ENCODE measurements around the gene KRI1. TPM values are rescaled to one million over a fixed set of nuclear protein-coding genes. Genes with fewer than 3 reads are reported as not detected.

The KRI1 gene
- total RNA-seq, 1 experiment from 2014 or later: 57.4 TPM

DNA sequence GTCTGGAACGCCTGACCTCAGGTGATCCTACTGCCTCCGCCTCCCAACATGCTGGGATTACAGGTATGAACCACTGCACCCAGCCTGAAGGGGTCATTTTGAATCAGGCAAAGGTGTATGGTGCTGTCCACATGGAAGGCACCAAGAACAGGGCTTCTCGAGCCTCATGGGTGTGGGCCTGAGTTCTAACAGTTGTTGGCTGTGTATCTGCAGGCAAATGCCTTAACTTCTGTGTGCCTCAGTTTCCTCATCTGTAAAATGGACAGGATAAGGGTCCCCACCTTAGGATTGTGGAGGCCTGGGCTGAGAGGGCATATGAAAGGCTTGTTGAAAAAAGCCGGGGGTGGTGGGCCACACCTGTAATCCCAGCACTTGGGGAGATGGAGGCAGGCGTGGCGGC lies 12.1 kb upstream of the KRI1 start:
- Histone ChIP-seq H3K23me2 (ENCODE audit: insufficient read length, low read depth, low read length, poor library complexity, severe bottlenecking) (no peaks in the 10 kb centered on the region), H2AFZ (ENCODE audit: low read length) (no peak overlapping the region), H3K4me1 (ENCODE audit: insufficient read depth, low read length) (no peaks in the 10 kb centered on the region), H3T11ph (ENCODE audit: low read length) (no peak overlapping the region), H4K20me1 (ENCODE audit: control insufficient read depth, insufficient read depth, insufficient read length) (no peaks in the 10 kb centered on the region), H3K27ac (ENCODE audit: insufficient read length, low read depth, low read length) (no peak overlapping the region), H2AK5ac (ENCODE audit: insufficient read length, low read length) (no peak overlapping the region), H3K9me3 (ENCODE audit: control insufficient read depth, low read depth, low read length) (no peaks in the 10 kb centered on the region), H2BK12ac (ENCODE audit: insufficient read length, low read depth, low read length) (no peak overlapping the region), H4K5ac (ENCODE audit: insufficient read length, low read depth, low read length) (no peak overlapping the region), H3K79me2 (ENCODE audit: insufficient read depth, low read length) (no peaks in the 10 kb centered on the region), H3K56ac (ENCODE audit: insufficient read length, low read depth, low read length) (no peak overlapping the region), H2BK120ac (ENCODE audit: low read depth, low read length, poor library complexity, severe bottlenecking) (no peak overlapping the region), H3K79me1 (ENCODE audit: insufficient read depth, low read depth, low read length, poor library complexity, severe bottlenecking) (peaks cover 2% of the 10 kb centered on the region), H2BK20ac (ENCODE audit: low read depth, low read length, poor library complexity, severe bottlenecking) (no peak overlapping the region), H4K8ac (replicated peaks; ENCODE audit: insufficient read length, low read depth, low read length) (no peak overlapping the region), H3K23ac (ENCODE audit: insufficient read length, low read depth, low read length) (no peak overlapping the region), H3K14ac (ENCODE audit: insufficient read depth, low read length) (no peak overlapping the region), H3K9ac (ENCODE audit: extremely low read depth, insufficient read length, low read length) (no peak overlapping the region), H2BK5ac (ENCODE audit: insufficient read length, low read length) (no peak overlapping the region), H3K27me3 (ENCODE audit: insufficient read depth, low read length) (no peaks in the 10 kb centered on the region), H3K4ac (ENCODE audit: low read depth, low read length) (no peak overlapping the region), H3K18ac (ENCODE audit: insufficient read length, low read depth, low read length) (no peak overlapping the region), H4K91ac (ENCODE audit: insufficient read length, low read depth, low read length) (no peak overlapping the region), H3K4me2 (ENCODE audit: insufficient read depth, insufficient read length, low read length) (no peak overlapping the region), H2BK15ac (ENCODE audit: low read depth, low read length) (no peak overlapping the region)
- Mint-ChIP-seq H3K4me3 (no peak overlapping the region), H3K27ac (no peak overlapping the region), H3K27me3 (ENCODE audit: low read depth) (no peaks in the 10 kb centered on the region), H3K4me1 (0 out of 4 replicates have a peak, but pooled peaks cover 0 to 2% of the 10 kb centered on the region in 2 experiments), H3K36me3 (ENCODE audit: insufficient read depth in 1 of 3, low read depth in 3 of 3) (peaks cover 16 to 62% (median 57%) of the 10 kb centered on the region in 3 experiments; a peak in 6 of 7 replicates), H3K9me3 (no peaks in the 10 kb centered on the region; a peak in 1 of 5 replicates)
- WGBS (ENCODE audit: extremely low coverage, insufficient read length, low lambda C conversion rate): no CpG with 5 or more reads among the region's 6 CpGs
- DNase-seq: no peak
- TF ChIP-seq, protein P1, sequence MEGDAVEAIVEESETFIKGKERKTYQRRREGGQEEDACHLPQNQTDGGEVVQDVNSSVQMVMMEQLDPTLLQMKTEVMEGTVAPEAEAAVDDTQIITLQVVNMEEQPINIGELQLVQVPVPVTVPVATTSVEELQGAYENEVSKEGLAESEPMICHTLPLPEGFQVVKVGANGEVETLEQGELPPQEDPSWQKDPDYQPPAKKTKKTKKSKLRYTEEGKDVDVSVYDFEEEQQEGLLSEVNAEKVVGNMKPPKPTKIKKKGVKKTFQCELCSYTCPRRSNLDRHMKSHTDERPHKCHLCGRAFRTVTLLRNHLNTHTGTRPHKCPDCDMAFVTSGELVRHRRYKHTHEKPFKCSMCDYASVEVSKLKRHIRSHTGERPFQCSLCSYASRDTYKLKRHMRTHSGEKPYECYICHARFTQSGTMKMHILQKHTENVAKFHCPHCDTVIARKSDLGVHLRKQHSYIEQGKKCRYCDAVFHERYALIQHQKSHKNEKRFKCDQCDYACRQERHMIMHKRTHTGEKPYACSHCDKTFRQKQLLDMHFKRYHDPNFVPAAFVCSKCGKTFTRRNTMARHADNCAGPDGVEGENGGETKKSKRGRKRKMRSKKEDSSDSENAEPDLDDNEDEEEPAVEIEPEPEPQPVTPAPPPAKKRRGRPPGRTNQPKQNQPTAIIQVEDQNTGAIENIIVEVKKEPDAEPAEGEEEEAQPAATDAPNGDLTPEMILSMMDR (conservative IDR thresholded peaks at IDR 0.05): no peak
